Small intestine (tissue), 7 donors: ENCODE measurements around the gene HDAC9. TPM values are rescaled to one million over a fixed set of nuclear protein-coding genes. Genes with fewer than 3 reads are reported as not detected.
A peak's percentile ranks its signal among the peaks of the same experiment; 100 is the strongest.

Source experiments
- DNase-seq, 2 donors: peaks; one replicate each; pipeline versions ENCODE4 v3.0.0 to v3.0.0-alpha.2; 2013
- FAIRE-seq: peaks from 2 replicates; lab custom pipeline; 2012; peaks lifted over from hg19 to GRCh38; lab: Jason Lieb, UNC
- H3K27ac ChIP-seq, 3 donors: one replicate each; pipeline ENCODE4 v1.5.1; 2013; ENCODE audit warnings: low read length in 2 of 3, mild to moderate bottlenecking in 2 of 3, control low read depth in 1 of 3, inconsistent platforms in 1 of 3, low read depth in 1 of 3, moderate library complexity in 1 of 3
- H3K27me3 ChIP-seq, 3 donors: one replicate each; pipeline ENCODE4 v1.6.1; 2013; ENCODE audit warnings: low read length in 3 of 3, inconsistent platforms in 1 of 3; ENCODE audit not compliant: control insufficient read depth in 3 of 3, insufficient read depth in 3 of 3
- H3K36me3 ChIP-seq, 3 donors: one replicate each; pipeline ENCODE4 v1.6.1; 2013; ENCODE audit warnings: low read length in 3 of 3, inconsistent platforms in 1 of 3, low read depth in 1 of 3, mild to moderate bottlenecking in 1 of 3, moderate library complexity in 1 of 3; ENCODE audit not compliant: control insufficient read depth in 3 of 3, insufficient read depth in 2 of 3
- H3K4me1 ChIP-seq, 3 donors: one replicate each; pipeline ENCODE4 v1.6.1; 2013; ENCODE audit warnings: low read length in 2 of 3, inconsistent platforms in 1 of 3, low read depth in 1 of 3, mild to moderate bottlenecking in 1 of 3, moderate library complexity in 1 of 3; ENCODE audit not compliant: control insufficient read depth in 3 of 3, insufficient read depth in 2 of 3
- H3K4me3 ChIP-seq, 3 donors: one replicate each; pipeline ENCODE4 v1.5.1; 2013; ENCODE audit warnings: low read length in 3 of 3, control low read depth in 1 of 3, inconsistent platforms in 1 of 3, low read depth in 1 of 3, mild to moderate bottlenecking in 1 of 3, moderate library complexity in 1 of 3
- H3K9me3 ChIP-seq, 2 donors: one replicate each; pipeline ENCODE4 v1.6.1; 2013; ENCODE audit warnings: low read depth in 1 of 2, low read length in 1 of 2; ENCODE audit not compliant: control insufficient read depth in 2 of 2, insufficient read depth in 1 of 2
- WGBS, 3 donors: extraction: QIAGEN DNeasy Blood & Tissue Kit; methylation state at CpG; one replicate each; pipeline ENCODE4 v1.1.7; 2013; 5-methylcytosine and 5-hydroxymethylcytosine counted together
- polyA plus RNA-seq, 4 donors: library from polyadenylated mRNA; stranded (reverse) in 3 of 4; unstranded in 1 of 4; fragments of 200-250 nt in 3 of 4; fragments of 120-200 nt in 1 of 4; gene quantifications; one replicate each; pipeline versions ENCODE4 v1.2.1 to v1.2.3, GENCODE V29; 2013
- donor health status: healthy with polysubstance abuse.
- donor health status: control.
- donor health status: control.
- donor health status: Bipolar disorder and iron deficiency.
- donor health status: healthy.

Gene HDAC9
- polyA plus RNA-seq, 4 donors, result 2.2 to 2.7 (median 2.7) TPM; not detected in 1

DNA sequence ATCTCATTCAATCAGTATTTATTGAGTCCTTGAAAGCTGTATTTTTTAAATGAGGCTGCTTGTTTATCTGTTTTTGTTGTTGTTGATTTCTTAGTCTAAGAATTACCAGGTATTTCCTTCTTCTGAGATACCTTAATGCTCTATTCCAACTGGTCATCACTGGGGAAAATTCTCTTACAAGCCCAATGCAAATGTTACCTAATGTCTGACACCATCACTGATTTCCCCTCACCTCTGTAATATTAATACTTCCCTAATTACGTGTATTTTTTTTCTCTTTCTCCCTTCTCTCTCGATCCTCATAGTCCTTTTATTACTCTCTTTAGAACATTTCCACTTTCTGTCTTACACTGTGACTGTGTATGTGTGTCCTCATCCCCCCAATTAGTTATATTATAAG, 13.9 kb downstream of the HDAC9 start:
- Histone ChIP-seq H3K4me1 (no peaks in the 10 kb centered on the region), H3K27me3 (no peaks in the 10 kb centered on the region), H3K9me3 (no peaks in the 10 kb centered on the region), H3K4me3 (no peak overlapping the region), H3K27ac (peak overlapping the region in 1 of 3 donors; percentile 61), H3K36me3 (no peaks in the 10 kb centered on the region)
- WGBS, 3 donors, result 47 to 62% (median 48%) methylated on average over 2 of the region's 2 CpGs
- DNase-seq, result no peak
- no peak for FAIRE-seq

DNA sequence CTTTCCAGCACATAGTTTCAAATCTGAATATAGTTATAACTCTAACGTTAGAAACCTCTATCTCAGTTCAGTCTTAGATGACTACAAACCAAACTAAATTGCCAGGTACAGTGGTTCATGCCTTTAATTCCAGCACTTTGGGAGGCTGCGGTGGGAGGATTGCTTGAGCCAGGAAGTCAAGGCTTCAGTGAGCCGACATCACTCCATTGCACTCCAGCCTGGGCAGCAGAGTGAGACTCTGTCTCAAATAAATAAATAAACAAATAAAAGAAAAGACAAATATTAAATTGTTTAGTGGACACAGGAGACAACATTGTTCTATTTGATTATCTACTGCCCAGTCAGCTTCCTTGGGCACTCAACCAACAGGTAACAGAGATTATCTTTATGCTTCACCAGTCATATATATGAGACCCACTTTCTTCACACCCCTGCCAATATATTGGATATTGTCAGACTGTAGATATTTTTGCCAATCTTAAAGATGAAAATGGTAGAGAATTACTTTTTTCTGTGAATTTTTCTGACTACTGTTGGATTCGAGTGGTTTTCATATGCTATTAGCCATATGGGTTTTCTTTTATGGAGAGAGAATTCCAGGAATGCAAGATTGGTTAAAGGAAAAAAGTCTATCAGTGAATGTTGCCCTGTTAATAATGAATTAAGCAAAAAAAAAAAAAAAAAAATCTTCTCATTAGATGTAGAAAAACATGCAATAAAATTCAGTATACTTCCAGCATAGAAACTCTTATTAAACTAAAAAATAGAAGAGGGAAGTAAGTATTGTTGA, 16.0 kb downstream of the HDAC9 start:
- H3K4me1 ChIP-seq, result no peaks in the 10 kb centered on the region
- 78 to 86% (median 81%) methylated on average over 4 of the region's 4 CpGs for WGBS, 3 donors
- FAIRE-seq (no peak), DNase-seq (no peak)
- no peak overlapping the region for H3K27ac ChIP-seq
- no peaks in the 10 kb centered on the region for H3K36me3 ChIP-seq
- H3K27me3 ChIP-seq, result no peaks in the 10 kb centered on the region
- no peaks in the 10 kb centered on the region for H3K9me3 ChIP-seq
- H3K4me3 ChIP-seq, result no peak overlapping the region

DNA sequence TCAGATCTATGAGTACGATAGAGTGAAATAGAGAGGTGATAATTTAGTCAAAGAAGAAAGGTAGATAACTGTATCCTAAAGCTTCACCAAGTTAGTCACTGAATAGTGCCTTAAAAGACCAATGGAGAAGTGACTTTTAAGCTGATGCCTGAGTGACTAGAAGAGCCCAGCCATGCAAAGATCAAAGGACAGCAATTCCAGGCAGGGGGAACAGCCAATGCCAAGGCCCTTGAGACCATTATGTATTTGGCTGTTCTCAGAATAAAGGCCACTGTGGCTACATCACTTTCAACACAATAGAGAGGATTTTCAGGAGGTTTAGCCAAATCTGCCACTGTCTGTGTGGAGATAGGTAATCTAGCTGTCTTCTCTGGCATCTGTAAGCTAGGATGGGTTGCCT, 17.8 kb downstream of the HDAC9 start:
- Histone ChIP-seq H3K27ac (no peak overlapping the region), H3K9me3 (no peaks in the 10 kb centered on the region), H3K27me3 (no peaks in the 10 kb centered on the region), H3K4me1 (no peaks in the 10 kb centered on the region), H3K36me3 (no peaks in the 10 kb centered on the region), H3K4me3 (no peak overlapping the region)
- 75 to 86% (median 80%) methylated on average over 1 of the region's 1 CpG for WGBS, 3 donors
- FAIRE-seq (no peak), DNase-seq (no peak)

DNA sequence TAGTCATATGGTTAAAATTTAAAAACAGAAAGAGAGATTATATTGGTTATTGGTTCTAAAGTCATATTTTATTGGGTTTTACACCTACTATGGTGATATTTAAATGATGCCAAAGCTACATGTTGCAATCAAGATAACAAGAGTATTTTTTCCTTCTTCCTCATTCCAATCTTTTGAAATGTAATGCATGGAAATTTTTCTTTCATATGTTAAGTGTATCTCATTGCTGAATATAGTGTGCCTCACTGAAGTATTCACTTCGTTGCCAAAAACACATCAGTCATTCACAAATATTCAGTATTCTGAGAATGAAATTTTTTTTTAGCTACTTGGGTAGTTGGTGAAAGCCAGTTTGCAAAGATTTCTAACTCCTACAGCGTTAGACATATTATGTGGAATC, 19.5 kb downstream of the HDAC9 start:
- DNase-seq (no peak), FAIRE-seq (no peak)
- WGBS, 3 donors, result 45 to 64% (median 53%) methylated on average over 2 of the region's 2 CpGs
- Histone ChIP-seq H3K4me1 (no peaks in the 10 kb centered on the region), H3K36me3 (no peaks in the 10 kb centered on the region), H3K9me3 (no peaks in the 10 kb centered on the region), H3K27me3 (no peaks in the 10 kb centered on the region), H3K27ac (no peak overlapping the region), H3K4me3 (no peak overlapping the region)

DNA sequence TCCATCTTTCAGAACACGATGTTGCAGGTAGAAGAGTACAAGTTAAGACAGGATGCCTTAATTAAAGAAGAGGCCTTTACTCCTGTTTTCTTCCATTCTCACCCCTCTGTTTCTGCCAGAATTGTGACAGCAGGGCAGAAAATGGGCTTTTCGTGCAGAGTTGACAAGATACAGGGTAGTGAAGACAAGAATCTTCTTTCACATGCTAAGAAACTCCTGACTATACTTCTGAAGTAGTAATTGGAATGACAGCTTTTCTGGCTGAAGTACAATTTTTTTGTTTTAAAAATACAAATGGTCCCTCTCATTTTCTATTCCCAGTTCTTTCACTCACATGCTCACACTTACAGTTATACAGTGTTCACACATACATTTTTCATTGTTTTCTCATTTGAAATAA, 22.1 kb downstream of the HDAC9 start:
- Histone ChIP-seq H3K9me3 (no peaks in the 10 kb centered on the region), H3K27ac (no peak overlapping the region), H3K4me3 (no peak overlapping the region), H3K36me3 (no peaks in the 10 kb centered on the region), H3K4me1 (no peaks in the 10 kb centered on the region), H3K27me3 (no peaks in the 10 kb centered on the region)
- DNase-seq, result no peak
- WGBS, 3 donors, result 74 to 84% (median 80%) methylated on average over 2 of the region's 2 CpGs
- FAIRE-seq, result no peak

DNA sequence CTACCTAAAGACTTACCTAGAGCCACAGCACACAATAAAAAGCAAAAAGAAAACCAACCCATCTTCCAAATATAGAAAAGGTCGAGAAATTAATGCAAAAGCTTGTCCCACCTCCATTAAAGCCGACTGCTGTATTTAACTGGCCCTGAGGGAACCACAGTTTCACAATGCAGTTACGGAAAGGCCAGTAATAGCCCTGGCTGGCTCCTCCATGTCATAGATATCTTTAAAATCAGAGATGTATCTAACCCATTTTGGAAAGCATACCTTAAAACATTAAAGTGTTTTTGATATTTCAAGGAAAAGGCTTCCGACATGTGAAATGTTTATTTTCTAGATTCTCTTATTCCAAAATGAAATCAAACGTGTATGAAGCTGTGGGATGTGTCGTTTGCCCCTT, 23.0 kb downstream of the HDAC9 start:
- 75 to 87% (median 77%) methylated on average over 6 of the region's 6 CpGs for WGBS, 3 donors

DNA sequence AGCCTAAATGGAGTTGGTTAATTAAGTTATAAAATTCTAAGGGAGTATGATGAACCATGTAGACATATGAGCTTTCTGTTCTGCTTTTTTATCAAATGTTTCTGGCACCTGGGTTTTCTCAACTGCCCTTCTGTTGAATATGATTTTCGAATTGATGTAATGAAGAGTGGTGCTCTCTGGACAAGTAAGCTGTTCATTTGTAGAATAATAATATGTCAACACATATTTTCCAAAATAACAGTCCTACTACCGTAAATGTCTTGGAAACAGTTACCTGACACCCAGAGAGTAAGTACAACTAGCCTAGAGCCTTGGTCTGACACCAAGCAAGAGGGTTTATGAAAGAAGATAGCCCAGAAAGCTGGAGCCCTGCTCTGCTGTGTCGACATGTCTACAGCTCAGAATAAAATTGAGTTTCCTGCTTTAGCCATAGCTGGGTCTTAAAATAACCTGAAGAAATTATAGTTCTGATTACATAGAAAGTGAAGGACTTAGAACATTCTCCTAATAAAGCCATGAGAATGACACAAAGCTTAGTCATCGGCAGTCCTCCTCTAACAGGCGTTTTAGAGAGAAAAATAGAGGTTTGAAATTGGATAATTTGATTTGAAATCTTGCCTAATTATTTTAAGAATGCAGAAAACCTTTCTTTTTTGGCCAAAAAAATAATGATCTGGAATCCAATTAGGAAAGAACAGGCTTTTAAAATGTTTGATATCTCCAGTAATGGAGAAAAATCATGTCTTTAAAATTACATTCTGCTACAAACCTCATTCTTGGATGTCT, 25.1 kb downstream of the HDAC9 start:
- Histone ChIP-seq H3K27ac (peak overlapping the region in 1 of 3 donors; percentile 58), H3K27me3 (no peaks in the 10 kb centered on the region), H3K9me3 (no peaks in the 10 kb centered on the region), H3K36me3 (no peaks in the 10 kb centered on the region), H3K4me3 (no peak overlapping the region), H3K4me1 (no peaks in the 10 kb centered on the region)
- no peak for DNase-seq
- 61 to 77% (median 72%) methylated on average over 5 of the region's 5 CpGs for WGBS, 3 donors
- no peak for FAIRE-seq

More for the DNA sequence above, 23.0 kb downstream of the HDAC9 start:
- Histone ChIP-seq H3K9me3 (no peaks in the 10 kb centered on the region), H3K4me3 (no peak overlapping the region), H3K27ac (no peak overlapping the region), H3K4me1 (no peaks in the 10 kb centered on the region), H3K36me3 (no peaks in the 10 kb centered on the region), H3K27me3 (no peaks in the 10 kb centered on the region)
- DNase-seq (no peak), FAIRE-seq (no peak)

DNA sequence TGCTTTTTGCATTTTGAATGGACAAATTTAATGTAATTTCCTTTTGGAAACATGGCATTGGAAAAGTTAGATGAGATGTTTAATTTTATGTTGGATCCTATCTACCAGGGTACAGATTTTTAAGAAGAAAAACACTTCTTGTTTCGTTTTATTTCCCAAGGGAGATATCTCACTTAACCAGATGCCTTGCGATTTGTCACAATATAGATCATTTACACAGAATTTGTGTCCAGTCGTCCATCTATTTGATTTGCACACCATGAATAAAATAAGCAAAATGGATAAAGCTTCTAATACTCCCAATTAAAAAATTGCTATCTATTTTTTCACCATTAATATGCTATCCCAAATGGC, 25.7 kb downstream of the HDAC9 start:
- no peak for DNase-seq
- Histone ChIP-seq H3K36me3 (no peaks in the 10 kb centered on the region), H3K9me3 (no peaks in the 10 kb centered on the region), H3K4me3 (no peak overlapping the region), H3K27ac (no peak overlapping the region), H3K27me3 (no peaks in the 10 kb centered on the region), H3K4me1 (no peaks in the 10 kb centered on the region)
- FAIRE-seq, result no peak
- WGBS, 3 donors, result 72 to 85% (median 79%) methylated on average over 3 of the region's 3 CpGs
